ENCODE data around the gene AGT. TPM values are rescaled to one million over a fixed set of nuclear protein-coding genes. Genes with fewer than 3 reads are reported as not detected.

The AGT gene
- total RNA-seq, 3 donors from 2014 or later = 0.59 to 9.1 (median 8.2) TPM

DNA sequence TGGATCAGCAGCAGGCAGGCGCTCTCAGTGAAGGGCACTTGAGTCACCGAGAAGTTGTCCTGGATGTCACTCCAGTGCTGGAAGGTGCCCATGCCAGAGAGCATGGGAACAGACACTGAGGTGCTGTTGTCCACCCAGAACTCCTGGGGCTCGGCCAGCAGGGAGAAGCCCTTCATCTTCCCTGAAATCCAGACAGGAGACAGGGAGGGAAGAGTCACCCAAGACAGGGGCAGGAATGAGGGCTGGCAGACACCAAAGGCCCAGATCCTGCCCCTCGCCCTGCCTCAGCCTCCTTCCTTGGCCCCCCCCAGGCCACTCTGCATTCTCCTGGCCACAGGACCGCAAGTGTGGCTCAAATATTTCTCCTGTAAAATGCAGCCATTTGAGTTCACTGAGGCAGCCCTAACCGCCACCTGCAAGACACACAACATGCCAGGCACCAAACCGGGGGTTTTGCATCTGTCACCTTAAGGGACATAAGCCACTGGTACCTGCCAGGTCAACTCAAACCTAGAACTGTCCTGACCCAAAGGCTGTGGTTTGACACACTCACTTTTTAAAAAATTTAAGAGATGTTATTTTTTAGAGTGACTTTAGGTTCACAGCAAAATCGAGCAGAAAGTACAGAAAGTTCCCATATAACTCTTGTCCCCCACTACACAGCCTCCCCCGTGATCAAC, 7.8 kb downstream of the AGT start:
- Histone ChIP-seq H3K9me3 (no peaks in the 10 kb centered on the region), H3K4me1 (no peaks in the 10 kb centered on the region), H3K27me3 (no peaks in the 10 kb centered on the region), H3K4me3 (no peak overlapping the region), H3K27ac (no peak overlapping the region), H3K36me3 (no peaks in the 10 kb centered on the region)
- intact Hi-C loops (cut with DNase I; ENCODE audit: low total_unique reads) = no loop called here
- TF ChIP-seq POLR2A (IDR thresholded peaks at IDR 0.05) (no peak), POLR2AphosphoS5 (IDR thresholded peaks at IDR 0.05) (no peak)
- TF ChIP-seq, protein P1, sequence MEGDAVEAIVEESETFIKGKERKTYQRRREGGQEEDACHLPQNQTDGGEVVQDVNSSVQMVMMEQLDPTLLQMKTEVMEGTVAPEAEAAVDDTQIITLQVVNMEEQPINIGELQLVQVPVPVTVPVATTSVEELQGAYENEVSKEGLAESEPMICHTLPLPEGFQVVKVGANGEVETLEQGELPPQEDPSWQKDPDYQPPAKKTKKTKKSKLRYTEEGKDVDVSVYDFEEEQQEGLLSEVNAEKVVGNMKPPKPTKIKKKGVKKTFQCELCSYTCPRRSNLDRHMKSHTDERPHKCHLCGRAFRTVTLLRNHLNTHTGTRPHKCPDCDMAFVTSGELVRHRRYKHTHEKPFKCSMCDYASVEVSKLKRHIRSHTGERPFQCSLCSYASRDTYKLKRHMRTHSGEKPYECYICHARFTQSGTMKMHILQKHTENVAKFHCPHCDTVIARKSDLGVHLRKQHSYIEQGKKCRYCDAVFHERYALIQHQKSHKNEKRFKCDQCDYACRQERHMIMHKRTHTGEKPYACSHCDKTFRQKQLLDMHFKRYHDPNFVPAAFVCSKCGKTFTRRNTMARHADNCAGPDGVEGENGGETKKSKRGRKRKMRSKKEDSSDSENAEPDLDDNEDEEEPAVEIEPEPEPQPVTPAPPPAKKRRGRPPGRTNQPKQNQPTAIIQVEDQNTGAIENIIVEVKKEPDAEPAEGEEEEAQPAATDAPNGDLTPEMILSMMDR (IDR thresholded peaks at IDR 0.05) = no peak
- DNase-seq (ENCODE audit: low spot score in 2 of 2) = no peak

DNA sequence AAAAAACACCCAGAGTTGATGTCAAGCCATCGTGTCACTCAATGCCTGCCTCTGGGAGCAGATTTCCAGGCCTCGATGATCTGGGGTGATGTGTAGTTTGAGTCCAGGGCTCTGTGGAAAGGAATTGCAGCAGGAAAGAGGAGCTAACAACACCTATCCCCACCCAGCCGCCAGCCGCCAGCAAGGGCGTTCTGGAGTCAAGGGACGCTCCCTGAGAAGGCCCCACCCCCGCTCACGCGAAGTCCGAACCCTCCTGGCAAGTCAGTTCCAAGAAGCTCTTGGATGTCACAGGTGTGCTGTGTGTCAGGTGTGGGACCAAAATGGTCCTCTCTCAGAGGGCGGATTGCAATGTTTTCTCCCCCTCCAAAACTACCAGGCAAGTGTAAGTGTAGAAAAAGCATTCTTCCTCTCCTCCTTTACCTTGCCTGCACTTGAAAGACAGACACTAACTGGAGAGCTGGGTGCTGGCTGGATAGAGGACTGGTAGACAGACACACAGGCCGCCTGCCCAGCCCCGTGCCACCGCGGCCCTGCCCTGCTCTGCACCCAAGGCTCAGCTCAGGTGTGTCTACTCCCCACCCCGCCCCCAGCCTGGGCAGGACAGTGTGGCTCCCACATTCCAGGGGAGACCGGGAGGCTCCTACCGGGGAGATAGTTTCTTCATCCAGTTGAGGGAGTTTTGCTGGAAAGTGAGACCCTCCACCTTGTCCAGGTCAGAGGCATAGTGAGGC, 8.5 kb downstream of the AGT start:
- Histone ChIP-seq H3K4me3 (no peak overlapping the region), H3K27me3 (no peaks in the 10 kb centered on the region), H3K36me3 (no peaks in the 10 kb centered on the region), H3K9me3 (no peaks in the 10 kb centered on the region), H3K27ac (no peak overlapping the region), H3K4me1 (no peaks in the 10 kb centered on the region)
- no peak for TF ChIP-seq POLR2A (IDR thresholded peaks at IDR 0.05)
- TF ChIP-seq, protein P1 (IDR thresholded peaks at IDR 0.05) = no peak
- TF ChIP-seq POLR2AphosphoS5 (IDR thresholded peaks at IDR 0.05) = no peak
- intact Hi-C loops (cut with DNase I; ENCODE audit: low total_unique reads) = no loop called here
- no peak for DNase-seq (ENCODE audit: low spot score in 2 of 2)

DNA sequence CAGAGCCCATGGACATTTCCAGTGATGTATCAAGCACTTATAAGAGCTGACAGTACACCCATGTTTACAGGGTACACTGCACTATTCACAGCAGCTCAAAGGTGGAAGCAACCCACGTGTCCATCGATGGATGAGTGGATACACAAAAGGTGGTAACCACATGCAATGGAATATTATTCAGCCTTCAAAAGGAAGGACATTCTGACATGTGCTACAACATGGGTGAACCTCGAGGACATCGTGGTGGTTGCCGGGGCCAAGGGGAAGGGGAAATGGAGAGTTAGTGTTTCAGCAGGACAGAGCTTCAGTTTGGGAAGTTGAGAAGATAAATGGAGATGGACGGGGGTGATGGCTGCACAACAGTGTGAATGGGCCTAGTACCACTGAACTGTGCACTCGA, 9.1 kb downstream of the AGT start:
- TF ChIP-seq POLR2AphosphoS5 (IDR thresholded peaks at IDR 0.05) = no peak
- TF ChIP-seq, protein P1 (IDR thresholded peaks at IDR 0.05) = no peak
- TF ChIP-seq POLR2A (IDR thresholded peaks at IDR 0.05) = no peak
- Histone ChIP-seq H3K27me3 (no peaks in the 10 kb centered on the region), H3K9me3 (no peaks in the 10 kb centered on the region), H3K4me1 (no peaks in the 10 kb centered on the region), H3K36me3 (no peaks in the 10 kb centered on the region), H3K4me3 (no peak overlapping the region), H3K27ac (no peak overlapping the region)
- intact Hi-C loops (cut with DNase I; ENCODE audit: low total_unique reads) = no loop called here
- no peak for DNase-seq (ENCODE audit: low spot score in 2 of 2)

DNA sequence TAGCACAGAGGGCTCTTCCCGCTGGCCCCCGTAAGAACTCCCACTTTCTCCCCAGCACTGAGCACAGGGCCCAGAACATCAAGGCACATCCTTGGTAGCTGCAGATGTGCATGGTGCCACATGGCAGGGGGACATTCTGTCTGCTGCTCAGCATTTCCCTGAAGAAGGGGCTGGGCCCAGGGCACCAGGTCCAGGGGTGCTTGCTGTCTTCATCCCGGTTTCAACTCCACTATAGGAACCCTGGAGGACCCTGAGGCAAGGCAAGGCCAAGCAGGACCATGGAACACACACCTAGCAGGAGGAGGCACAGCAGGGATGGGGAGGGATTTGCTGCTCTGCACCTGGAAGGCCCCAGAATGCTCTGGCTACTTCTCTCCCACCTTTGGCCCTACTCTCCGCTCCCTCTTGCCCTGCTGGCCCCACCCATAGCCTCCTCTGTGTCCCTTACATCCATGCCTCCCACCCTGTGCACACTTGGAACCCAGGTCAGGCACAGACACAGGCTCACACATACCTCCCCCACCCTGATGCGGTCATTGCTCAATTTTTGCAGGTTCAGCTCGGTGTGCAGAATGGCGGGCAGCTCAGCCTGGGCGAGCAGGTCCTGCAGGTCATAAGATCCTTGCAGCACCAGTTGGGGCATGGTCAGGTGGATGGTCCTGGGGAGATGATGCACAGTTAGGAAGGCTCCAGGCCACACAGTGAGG, 10.1 kb downstream of the AGT start:
- no peaks in the 10 kb centered on the region for H3K27me3 ChIP-seq
- intact Hi-C loops (cut with DNase I; ENCODE audit: low total_unique reads) = no loop called here
- no peaks in the 10 kb centered on the region for H3K9me3 ChIP-seq
- H3K4me3 ChIP-seq = no peak overlapping the region
- no peak overlapping the region for H3K27ac ChIP-seq
- H3K36me3 ChIP-seq = no peaks in the 10 kb centered on the region
- no peak for DNase-seq (ENCODE audit: low spot score in 2 of 2)
- no peaks in the 10 kb centered on the region for H3K4me1 ChIP-seq
- TF ChIP-seq, protein P1 (IDR thresholded peaks at IDR 0.05) = no peak
- TF ChIP-seq POLR2AphosphoS5 (IDR thresholded peaks at IDR 0.05) (no peak), POLR2A (IDR thresholded peaks at IDR 0.05) (no peak)
